Measurements from ENCODE around the gene AGFG2. TPM values are rescaled to one million over a fixed set of nuclear protein-coding genes. Genes with fewer than 3 reads are reported as not detected.

Gene AGFG2
- total RNA-seq, 1 donor from 2014 or later = 1.2 TPM

GRCh38 chr7:100491192-100491578 is 47.8 kb upstream of the AGFG2 start:
- no peaks in the 10 kb centered on the region for H3K9me3 ChIP-seq (ENCODE audit: low read depth)
- peaks cover 4% of the 10 kb centered on the region for H3F3A ChIP-seq (ENCODE audit: low read depth)
- no peak overlapping the region for H3K4me3 ChIP-seq
- Mint-ChIP-seq H3K4me3 (peak overlapping the region; percentile 55), H3K27ac (peak overlapping the region; percentile 69), H3K36me3 (peaks cover 10% of the 10 kb centered on the region), H3K4me1 (peaks cover 60% of the 10 kb centered on the region), H3K9me3 (no peaks in the 10 kb centered on the region), H3K27me3 (ENCODE audit: insufficient read depth, low read depth) (peaks cover 6% of the 10 kb centered on the region)
- H3K79me2 ChIP-seq (ENCODE audit: low read depth) = no peaks in the 10 kb centered on the region
- H3K36me3 ChIP-seq = no peaks in the 10 kb centered on the region
- H3K27ac ChIP-seq = no peak overlapping the region
- no peak overlapping the region for H3K4me2 ChIP-seq
- no peaks in the 10 kb centered on the region for H4K20me1 ChIP-seq (ENCODE audit: low read depth)
- peaks cover 17% of the 10 kb centered on the region for H3K27me3 ChIP-seq
- DNase-seq (ENCODE audit: low spot score) = no peak
- H3K4me1 ChIP-seq = peaks cover 38% of the 10 kb centered on the region
- no peak overlapping the region for H3K9ac ChIP-seq
- TF ChIP-seq EZH2 (IDR thresholded peaks at IDR 0.05) (no peak), CTCF (IDR thresholded peaks at IDR 0.05) (no peak), EZH2phosphoT487 (IDR thresholded peaks at IDR 0.05) (no peak)
- no peak overlapping the region for H2AFZ ChIP-seq (replicated peaks)

GRCh38 chr7:100492738-100493475 is 46.1 kb upstream of the AGFG2 start:
- Histone ChIP-seq H3K4me3 (peak overlapping the region; percentile 46), H3K36me3 (no peaks in the 10 kb centered on the region), H3K27me3 (peaks cover 17% of the 10 kb centered on the region), H3F3A (ENCODE audit: low read depth) (peaks cover 4% of the 10 kb centered on the region), H3K4me1 (peaks cover 26% of the 10 kb centered on the region), H2AFZ (replicated peaks) (peak overlapping the region; percentile 81), H3K9me3 (ENCODE audit: low read depth) (no peaks in the 10 kb centered on the region), H3K9ac (no peak overlapping the region), H3K4me2 (peak overlapping the region; percentile 80), H3K27ac (no peak overlapping the region), H4K20me1 (ENCODE audit: low read depth) (no peaks in the 10 kb centered on the region), H3K79me2 (ENCODE audit: low read depth) (no peaks in the 10 kb centered on the region)
- H3K4me3 Mint-ChIP-seq = peak overlapping the region; percentile 76
- peaks cover 50% of the 10 kb centered on the region for H3K4me1 Mint-ChIP-seq
- DNase-seq (ENCODE audit: low spot score) = no peak
- peaks cover 11% of the 10 kb centered on the region for H3K36me3 Mint-ChIP-seq
- no peaks in the 10 kb centered on the region for H3K9me3 Mint-ChIP-seq
- H3K27me3 Mint-ChIP-seq (ENCODE audit: insufficient read depth, low read depth) = peaks cover 10% of the 10 kb centered on the region
- peak overlapping the region; percentile 7 for H3K27ac Mint-ChIP-seq
- TF ChIP-seq EZH2phosphoT487 (IDR thresholded peaks at IDR 0.05) = no peak

GRCh38 chr7:100493476-100494264 is 45.3 kb upstream of the AGFG2 start:
- peak overlapping the region; percentile 46 for H3K4me3 ChIP-seq
- Mint-ChIP-seq H3K9me3 (no peaks in the 10 kb centered on the region), H3K27ac (no peak overlapping the region), H3K4me3 (peak overlapping the region; percentile 76), H3K4me1 (peaks cover 48% of the 10 kb centered on the region), H3K36me3 (peaks cover 11% of the 10 kb centered on the region), H3K27me3 (ENCODE audit: insufficient read depth, low read depth) (peaks cover 10% of the 10 kb centered on the region)
- H3K4me2 ChIP-seq = peak overlapping the region; percentile 80
- no peaks in the 10 kb centered on the region for H3K79me2 ChIP-seq (ENCODE audit: low read depth)
- DNase-seq (ENCODE audit: low spot score) = peak; percentile 73
- no peak overlapping the region for H3K27ac ChIP-seq
- H3K9ac ChIP-seq = no peak overlapping the region
- no peaks in the 10 kb centered on the region for H3K36me3 ChIP-seq
- H2AFZ ChIP-seq (replicated peaks) = peak overlapping the region; percentile 81
- H3K4me1 ChIP-seq = peaks cover 26% of the 10 kb centered on the region
- TF ChIP-seq CTCF (IDR thresholded peaks at IDR 0.05) (no peak), EZH2phosphoT487 (IDR thresholded peaks at IDR 0.05) (no peak), EZH2 (IDR thresholded peaks at IDR 0.05) (no peak)
- peaks cover 17% of the 10 kb centered on the region for H3K27me3 ChIP-seq
- peaks cover 4% of the 10 kb centered on the region for H3F3A ChIP-seq (ENCODE audit: low read depth)
- no peaks in the 10 kb centered on the region for H4K20me1 ChIP-seq (ENCODE audit: low read depth)
- H3K9me3 ChIP-seq (ENCODE audit: low read depth) = no peaks in the 10 kb centered on the region

All from neural progenitor cell (in vitro differentiated cells).